GM12875 (cell line): Measurements from ENCODE around the gene KCNJ5.

Source experiments
- H3K4me3 ChIP-seq: one replicate; pipeline ENCODE4 v1.5.1; 2011; ENCODE audit warnings: low read depth, low read length, control low read depth
- CTCF ChIP-seq: IDR thresholded peaks from 2 replicates; pipeline ENCODE4 v1.5.1; 2011; ENCODE audit warnings: low read depth, mild to moderate bottlenecking, control low read depth, inconsistent platforms, low read length, moderate library complexity, borderline replicate concordance; ENCODE audit not compliant: insufficient read depth

The KCNJ5 gene

GRCh38 chr11:128911701-128912100 lies 20.5 kb downstream of the KCNJ5 start:
- TF ChIP-seq CTCF, result no peak

GRCh38 chr11:128913806-128914205 lies 22.6 kb downstream of the KCNJ5 start:
- TF ChIP-seq CTCF, result no peak

More at GRCh38 chr11:128911701-128912100, 20.5 kb downstream of the KCNJ5 start:
- no peak overlapping the region for H3K4me3 ChIP-seq

DNA sequence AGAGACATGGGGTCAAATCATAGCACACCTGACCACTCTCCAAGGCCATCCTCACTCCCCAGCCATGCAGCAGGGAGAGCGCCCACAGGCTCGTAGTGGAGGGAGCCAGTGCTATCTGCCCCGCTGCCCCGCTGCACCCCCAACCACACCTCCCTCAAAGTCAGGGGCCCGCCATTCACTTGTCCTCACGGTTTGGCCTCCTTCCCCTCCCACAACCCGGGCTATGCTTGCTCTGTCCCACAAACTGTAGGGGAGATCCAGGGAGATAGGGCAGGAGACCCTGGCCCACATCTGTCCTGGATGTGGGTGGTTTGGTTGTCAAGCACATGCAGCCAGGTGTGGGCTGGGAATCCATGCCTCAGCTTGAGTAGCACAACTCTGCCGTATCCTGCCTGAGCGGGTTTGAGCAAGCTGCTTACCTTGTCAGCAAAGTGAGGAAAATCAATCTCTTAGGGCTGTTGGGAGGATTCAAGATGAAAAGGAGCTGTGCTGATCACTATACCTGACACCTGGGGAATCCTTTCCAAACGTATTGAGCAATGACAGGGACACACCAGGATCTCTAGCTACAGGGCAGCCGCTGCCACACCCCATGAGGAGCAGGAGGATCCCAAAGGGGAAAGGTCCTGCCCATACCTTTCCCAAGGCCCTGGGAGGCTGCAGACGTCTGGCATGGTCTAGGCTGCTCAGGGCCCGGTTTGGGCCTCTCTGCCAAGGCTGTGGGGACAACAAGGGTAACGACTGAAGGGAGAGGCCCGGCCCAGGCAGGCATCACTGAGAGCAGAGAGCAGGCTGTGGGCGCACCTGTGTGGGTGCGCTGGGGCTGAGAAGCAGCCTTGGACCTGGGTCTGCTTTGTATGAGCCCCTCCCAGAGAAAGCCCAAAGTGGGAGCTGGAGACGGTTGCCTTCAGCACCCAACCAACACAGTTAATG lies 23.3 kb downstream of the KCNJ5 start:
- H3K4me3 ChIP-seq, result no peak overlapping the region
- TF ChIP-seq CTCF, result no peak

More at GRCh38 chr11:128913806-128914205, 22.6 kb downstream of the KCNJ5 start:
- H3K4me3 ChIP-seq, result no peak overlapping the region

DNA sequence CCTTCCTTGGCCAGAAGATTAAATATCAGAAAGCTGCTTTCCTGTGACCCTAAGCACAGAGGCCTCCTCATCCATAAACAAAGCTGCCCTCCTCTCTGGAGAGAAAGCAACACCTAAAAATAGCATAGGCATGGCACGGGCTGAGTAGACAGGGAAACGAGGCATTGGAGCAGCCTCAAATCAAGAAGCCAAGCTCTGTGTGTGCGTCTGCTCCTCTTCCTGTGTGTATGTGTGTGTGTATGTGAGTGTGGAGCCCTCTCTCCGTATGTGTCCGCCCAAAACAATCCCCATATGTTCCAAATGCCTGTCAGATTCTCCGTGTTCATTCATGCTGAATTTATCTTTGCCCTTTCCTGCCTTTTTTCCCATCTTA lies 24.0 kb downstream of the KCNJ5 start:
- no peak overlapping the region for H3K4me3 ChIP-seq
- TF ChIP-seq CTCF, result no peak

DNA sequence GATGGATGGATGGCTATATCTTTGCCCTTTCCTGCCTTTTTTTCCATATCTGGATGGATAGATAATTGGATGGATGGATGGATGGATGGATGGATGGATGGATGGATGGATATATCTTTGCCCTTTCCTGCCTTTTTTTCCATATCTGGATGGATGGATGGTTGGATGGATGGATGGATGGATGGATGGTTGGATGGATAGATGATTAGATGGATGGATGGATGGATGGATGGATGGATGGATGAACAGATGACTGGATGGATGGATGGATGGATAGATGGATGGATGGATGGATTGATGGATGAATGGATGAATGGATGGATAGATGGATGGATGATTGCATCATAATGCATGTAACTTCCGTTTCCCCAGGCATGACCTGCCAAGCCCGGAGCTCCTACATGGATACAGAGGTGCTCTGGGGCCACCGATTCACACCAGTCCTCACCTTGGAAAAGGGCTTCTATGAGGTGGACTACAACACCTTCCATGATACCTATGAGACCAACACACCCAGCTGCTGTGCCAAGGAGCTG lies 24.9 kb downstream of the KCNJ5 start:
- no peak for TF ChIP-seq CTCF
- H3K4me3 ChIP-seq, result no peak overlapping the region

GRCh38 chr11:128916681-128917080 lies 25.5 kb downstream of the KCNJ5 start:
- no peak for TF ChIP-seq CTCF
- no peak overlapping the region for H3K4me3 ChIP-seq
